Uterus (tissue), 2 donors: ENCODE data around the gene NRXN2.

ENCODE experiments used
- POLR2A ChIP-seq, 2 donors: fragments of 450-650 bp; IDR thresholded peaks; one replicate each; pipeline ENCODE4 v1.6.1; 2016; ENCODE audit warnings: antibody characterized with exemption in 2 of 2, mild to moderate bottlenecking in 1 of 2, moderate library complexity in 1 of 2
- TF ChIP-seq, protein P1 (sequence below), 4 experiments: fragments of 200-600 bp in 2 of 4; fragments of 450-650 bp in 2 of 4; sonication (generic) in 2 of 4; IDR thresholded peaks; one replicate each; pipeline ENCODE4 v1.5.1; 2016 to 2019; ENCODE audit warnings: antibody characterized with exemption in 4 of 4, mild to moderate bottlenecking in 2 of 4, moderate library complexity in 1 of 4

DNA sequence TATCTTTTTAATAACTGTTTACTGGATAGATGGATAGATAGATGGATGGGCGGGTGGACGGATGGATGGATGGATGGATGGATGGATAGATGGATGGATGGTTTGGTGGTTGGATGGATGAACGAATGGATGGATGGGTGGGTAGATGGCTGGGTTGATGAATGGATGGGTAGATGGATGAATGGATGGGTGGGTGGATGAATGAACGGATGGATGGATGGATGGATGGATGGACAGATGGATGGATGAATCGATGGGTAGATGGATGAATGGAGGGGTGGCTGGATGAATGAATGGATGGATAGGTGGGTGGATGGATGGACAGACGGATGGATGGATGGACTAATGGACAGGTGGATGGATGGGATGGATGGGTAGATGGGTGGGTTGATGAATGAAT, 145.8 kb downstream of the NRXN2 start:
- TF ChIP-seq, protein P1, sequence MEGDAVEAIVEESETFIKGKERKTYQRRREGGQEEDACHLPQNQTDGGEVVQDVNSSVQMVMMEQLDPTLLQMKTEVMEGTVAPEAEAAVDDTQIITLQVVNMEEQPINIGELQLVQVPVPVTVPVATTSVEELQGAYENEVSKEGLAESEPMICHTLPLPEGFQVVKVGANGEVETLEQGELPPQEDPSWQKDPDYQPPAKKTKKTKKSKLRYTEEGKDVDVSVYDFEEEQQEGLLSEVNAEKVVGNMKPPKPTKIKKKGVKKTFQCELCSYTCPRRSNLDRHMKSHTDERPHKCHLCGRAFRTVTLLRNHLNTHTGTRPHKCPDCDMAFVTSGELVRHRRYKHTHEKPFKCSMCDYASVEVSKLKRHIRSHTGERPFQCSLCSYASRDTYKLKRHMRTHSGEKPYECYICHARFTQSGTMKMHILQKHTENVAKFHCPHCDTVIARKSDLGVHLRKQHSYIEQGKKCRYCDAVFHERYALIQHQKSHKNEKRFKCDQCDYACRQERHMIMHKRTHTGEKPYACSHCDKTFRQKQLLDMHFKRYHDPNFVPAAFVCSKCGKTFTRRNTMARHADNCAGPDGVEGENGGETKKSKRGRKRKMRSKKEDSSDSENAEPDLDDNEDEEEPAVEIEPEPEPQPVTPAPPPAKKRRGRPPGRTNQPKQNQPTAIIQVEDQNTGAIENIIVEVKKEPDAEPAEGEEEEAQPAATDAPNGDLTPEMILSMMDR (IDR thresholded peaks at IDR 0.05), result no peak
- no peak for TF ChIP-seq POLR2A (IDR thresholded peaks at IDR 0.05)
